ENCODE measurements around the gene KCNH8.
A peak's percentile ranks its signal among the peaks of the same experiment; 100 is the strongest.

The KCNH8 gene

DNA sequence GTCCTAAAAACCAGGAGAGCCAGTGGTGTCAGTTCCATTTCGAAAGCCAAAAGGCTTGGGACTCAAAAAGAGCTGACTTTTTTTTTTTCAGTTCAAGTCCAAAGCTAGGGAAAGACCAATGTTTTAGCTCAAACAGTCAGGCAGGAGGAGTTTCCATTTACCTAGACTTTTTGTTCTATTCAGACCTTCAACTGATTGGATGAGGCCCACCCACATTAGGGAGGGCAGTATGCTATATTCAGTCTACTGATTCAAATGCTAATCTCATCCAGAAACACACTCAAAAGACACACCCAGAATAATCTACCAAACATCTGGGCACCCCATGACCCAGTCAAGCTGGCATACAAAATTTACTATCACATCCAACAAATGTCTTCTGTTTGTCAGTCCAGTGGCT, 374.0 kb downstream of the KCNH8 start:
- DNase-seq, result no peak

- DNase-seq, result no peak
Observed at GRCh38 chr3:19526071-19526470, 377.8 kb downstream of the KCNH8 start.

DNA sequence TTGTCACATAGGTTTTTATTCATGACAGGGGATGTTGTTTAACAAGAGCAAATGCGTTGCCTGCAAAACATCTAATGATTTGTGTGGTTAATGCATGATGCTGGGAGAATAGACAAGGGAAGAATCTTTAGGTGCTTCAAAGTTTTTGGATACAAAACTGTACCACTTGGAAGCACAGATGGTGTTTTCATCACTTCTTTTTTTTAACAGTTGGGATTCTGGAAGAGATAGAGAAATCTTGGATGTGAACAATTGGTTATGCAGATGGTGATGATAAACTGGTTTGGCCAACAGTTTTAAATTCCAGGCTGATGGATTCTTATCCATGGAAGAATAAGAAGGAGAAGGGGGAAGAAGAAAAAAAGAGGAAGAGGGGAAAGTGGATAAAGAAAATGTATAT, 379.4 kb downstream of the KCNH8 start:
- DNase-seq, result no peak

DNA sequence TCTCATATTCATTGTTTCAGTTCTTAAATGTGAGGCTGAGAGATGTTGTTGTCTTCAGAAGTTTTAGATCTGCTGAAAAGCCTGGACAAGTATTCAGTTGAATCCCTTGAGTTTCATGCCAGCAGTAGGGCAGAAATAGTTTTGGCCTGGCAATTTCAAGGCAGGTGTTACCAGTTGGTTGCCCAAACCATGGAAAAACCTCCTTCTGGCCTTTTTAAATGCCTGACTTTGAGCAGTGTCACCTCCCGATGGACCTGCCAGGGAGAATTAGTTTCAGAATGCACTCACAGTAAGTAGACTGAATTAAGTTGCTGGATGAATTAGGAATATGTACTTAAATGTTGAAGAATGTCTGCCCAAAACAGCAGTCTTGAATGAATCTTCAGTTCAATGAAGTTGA, 383.1 kb downstream of the KCNH8 start:
- no peak for DNase-seq

- DNase-seq, result no peak
Observed at GRCh38 chr3:19539518-19540392, 391.4 kb downstream of the KCNH8 start.

DNA sequence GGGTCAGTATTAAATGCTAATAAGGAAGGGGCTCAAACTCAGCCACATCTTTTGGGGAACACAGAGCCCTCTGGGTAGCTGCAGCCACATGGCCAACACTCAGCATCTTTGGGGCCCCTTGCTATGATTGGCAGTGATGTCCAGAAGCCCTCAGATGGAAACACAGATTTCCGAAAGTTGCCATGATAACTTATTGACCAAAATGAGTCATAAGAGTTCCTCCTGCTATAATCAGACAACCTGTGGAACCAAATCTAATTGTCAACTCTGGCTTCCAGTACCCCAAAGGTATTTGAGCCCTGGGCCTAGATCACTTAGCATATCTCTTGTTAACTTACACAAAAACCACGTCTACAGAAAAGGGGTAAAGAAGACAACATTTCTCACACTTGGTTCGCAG, 392.2 kb downstream of the KCNH8 start:
- DNase-seq, result no peak

DNA sequence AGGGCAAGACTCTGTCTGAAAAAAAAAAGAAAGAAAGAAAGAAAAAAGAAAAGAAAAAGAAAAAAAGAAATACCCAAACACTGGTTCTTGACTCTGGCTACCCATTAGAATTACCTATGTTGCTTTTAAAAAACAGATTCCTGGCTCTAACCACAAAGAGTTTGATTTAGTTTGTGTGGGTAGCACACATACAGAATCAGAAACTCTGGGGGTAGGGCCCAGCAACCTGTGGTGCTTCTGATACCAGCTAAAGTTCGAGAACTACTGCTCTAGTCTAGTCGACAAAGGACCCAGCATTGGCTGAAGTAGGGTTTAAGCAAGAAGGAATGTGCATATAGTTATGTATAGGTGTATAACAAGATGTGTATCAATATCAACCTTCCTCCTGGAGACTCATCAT, 393.0 kb downstream of the KCNH8 start:
- no peak for DNase-seq

- peak; percentile 8 for DNase-seq
Observed at GRCh38 chr3:19543212-19543841, 395.0 kb downstream of the KCNH8 start.

DNA sequence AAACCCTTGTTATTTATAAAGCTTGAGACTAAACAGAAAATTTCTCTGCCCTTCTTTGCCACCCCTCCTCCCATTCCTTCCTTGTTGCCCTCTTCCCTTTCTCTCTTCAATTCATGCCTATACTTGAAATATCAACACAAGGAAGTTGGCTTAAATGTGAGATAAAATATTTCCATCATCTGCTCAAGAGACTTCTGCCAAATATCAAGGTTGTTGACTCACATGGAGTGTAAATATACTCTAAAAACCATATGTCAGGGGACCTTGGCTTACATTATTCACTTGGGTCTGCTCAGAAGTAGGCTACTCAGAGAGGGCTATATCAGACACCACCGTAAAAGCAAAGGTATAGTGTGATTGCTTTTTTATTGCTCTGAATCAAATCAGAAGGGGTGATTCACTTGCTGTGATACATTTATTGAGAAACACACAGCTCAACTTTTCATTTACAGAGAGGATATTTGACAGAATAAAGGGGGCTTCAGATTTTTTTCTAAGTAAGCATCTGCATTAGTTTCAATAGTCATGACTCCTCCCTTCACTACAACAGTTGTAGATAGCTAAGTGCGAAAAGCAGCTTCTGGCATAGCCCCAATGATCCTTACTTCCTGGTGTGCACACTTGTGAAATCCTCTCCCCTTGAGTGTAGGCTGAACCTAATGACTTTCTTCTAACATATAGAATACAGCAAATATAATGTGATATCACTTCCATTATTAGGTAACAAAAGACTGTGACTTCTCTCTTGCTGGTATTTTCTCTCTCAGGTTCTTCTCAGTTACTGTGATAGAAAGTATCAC, 399.6 kb downstream of the KCNH8 start:
- no peak for DNase-seq

- DNase-seq, result no peak
Observed at GRCh38 chr3:19559724-19560442, 411.6 kb downstream of the KCNH8 start.

- peak; percentile 5 for DNase-seq
Observed at GRCh38 chr3:19573644-19574043, 425.3 kb downstream of the KCNH8 start.

DNA sequence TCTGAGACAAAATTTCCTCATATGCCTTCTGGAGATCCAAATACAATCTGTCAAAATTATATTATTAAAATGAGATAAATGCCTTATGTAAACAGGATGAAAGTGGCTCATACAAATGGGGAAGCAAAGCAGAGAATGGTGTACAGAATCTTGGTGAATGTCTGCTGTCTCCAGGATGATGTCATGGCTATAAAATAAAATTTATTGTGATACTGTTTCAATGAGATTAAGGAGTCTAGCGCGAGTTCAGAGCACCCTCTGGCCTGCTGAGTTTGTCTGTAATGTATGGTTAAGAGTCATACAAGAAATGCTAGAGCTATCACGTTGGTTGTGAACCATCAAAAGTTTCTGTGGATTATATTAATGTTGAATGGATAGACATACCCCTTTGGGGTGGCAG, 426.0 kb downstream of the KCNH8 start:
- no peak for DNase-seq

DNA sequence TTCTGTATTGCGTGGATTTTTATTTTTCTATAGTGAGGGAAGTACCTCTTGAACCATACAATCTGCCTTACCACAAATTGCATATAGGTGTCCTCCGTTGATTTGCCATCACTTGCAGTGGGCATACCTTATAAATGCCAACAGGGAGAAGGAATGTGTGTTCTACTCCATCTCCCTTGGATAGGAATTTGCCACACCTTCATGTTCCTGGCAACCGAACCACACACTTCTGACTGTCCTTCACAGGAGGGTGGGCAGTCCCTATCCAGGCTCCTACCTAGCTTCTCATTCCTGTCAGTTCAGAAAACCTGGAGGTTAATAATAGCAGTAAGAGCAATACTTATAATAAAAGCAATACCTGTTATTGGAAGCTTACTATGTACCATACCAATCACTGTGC, 428.0 kb downstream of the KCNH8 start:
- no peak for DNase-seq
